Sigmoid colon (tissue), 4 donors: ENCODE measurements around the gene TNRC18.

Experiments
- EP300 ChIP-seq, 4 donors: sonication (generic); formaldehyde crosslinking; IDR thresholded peaks; one replicate each; pipeline ENCODE4 v1.6.1; 2017; ENCODE audit warnings: antibody characterized with exemption in 4 of 4
- POLR2AphosphoS5 ChIP-seq, 4 donors: sonication (generic); formaldehyde crosslinking; IDR thresholded peaks; one replicate each; pipeline ENCODE4 v1.6.1; 2017; ENCODE audit warnings: antibody characterized with exemption in 4 of 4
- TF ChIP-seq, protein P1 (sequence below), 4 experiments: fragments of 450-650 bp in 3 of 4; fragments of 200-600 bp in 1 of 4; IDR thresholded peaks; one replicate each; pipeline ENCODE4 v1.5.1; 2016 to 2019; ENCODE audit warnings: antibody characterized with exemption in 4 of 4, mild to moderate bottlenecking in 3 of 4, moderate library complexity in 2 of 4

- TF ChIP-seq, protein P1, sequence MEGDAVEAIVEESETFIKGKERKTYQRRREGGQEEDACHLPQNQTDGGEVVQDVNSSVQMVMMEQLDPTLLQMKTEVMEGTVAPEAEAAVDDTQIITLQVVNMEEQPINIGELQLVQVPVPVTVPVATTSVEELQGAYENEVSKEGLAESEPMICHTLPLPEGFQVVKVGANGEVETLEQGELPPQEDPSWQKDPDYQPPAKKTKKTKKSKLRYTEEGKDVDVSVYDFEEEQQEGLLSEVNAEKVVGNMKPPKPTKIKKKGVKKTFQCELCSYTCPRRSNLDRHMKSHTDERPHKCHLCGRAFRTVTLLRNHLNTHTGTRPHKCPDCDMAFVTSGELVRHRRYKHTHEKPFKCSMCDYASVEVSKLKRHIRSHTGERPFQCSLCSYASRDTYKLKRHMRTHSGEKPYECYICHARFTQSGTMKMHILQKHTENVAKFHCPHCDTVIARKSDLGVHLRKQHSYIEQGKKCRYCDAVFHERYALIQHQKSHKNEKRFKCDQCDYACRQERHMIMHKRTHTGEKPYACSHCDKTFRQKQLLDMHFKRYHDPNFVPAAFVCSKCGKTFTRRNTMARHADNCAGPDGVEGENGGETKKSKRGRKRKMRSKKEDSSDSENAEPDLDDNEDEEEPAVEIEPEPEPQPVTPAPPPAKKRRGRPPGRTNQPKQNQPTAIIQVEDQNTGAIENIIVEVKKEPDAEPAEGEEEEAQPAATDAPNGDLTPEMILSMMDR (IDR thresholded peaks at IDR 0.05), result peak; percentile 51 to 78 (median 72)
- TF ChIP-seq EP300 (IDR thresholded peaks at IDR 0.05) (no peak), POLR2AphosphoS5 (IDR thresholded peaks at IDR 0.05) (no peak)
Measured at GRCh38 chr7:5450549-5451327, 27.1 kb upstream of the TNRC18 start.
